LHCN-M2 (cell line): ENCODE measurements around the gene BDKRB1. TPM values are rescaled to one million over a fixed set of nuclear protein-coding genes. Genes with fewer than 3 reads are reported as not detected.
"Not testable (repeated sequence)": the region's sequence is repeated elsewhere in the genome, so short reads cannot be mapped to it uniquely, and the experiment has no call there.

Experiments used
- DNase-seq: peaks from one replicate; pipeline ENCODE4 v3.0.0-alpha.2; 2012; ENCODE audit warnings: low read depth
- total RNA-seq: library from RNA; depleted of rRNA; stranded (reverse); fragments of >200 nt; gene quantifications from 2 replicates; pipeline ENCODE4 v1.2.3, GENCODE V29; 2014

The BDKRB1 gene
- total RNA-seq, 1 experiment from 2014 or later = 0.98 TPM

- DNase-seq = no peak
Observed at GRCh38 chr14:96233661-96234060, 22.3 kb upstream of the BDKRB1 start.

GRCh38 chr14:96235426-96235825, 20.6 kb upstream of the BDKRB1 start:
- DNase-seq = no peak

- DNase-seq = no peak
Observed at GRCh38 chr14:96237641-96238040, 18.4 kb upstream of the BDKRB1 start.

- no peak for DNase-seq
Observed at GRCh38 chr14:96238676-96239265, 17.2 kb upstream of the BDKRB1 start.

- no peak for DNase-seq
Observed at GRCh38 chr14:96239711-96240141, 16.3 kb upstream of the BDKRB1 start.

GRCh38 chr14:96240641-96241040, 15.4 kb upstream of the BDKRB1 start:
- DNase-seq = no peak

- no peak for DNase-seq
Observed at GRCh38 chr14:96242126-96242525, 13.9 kb upstream of the BDKRB1 start.

GRCh38 chr14:96243785-96244184, 12.2 kb upstream of the BDKRB1 start:
- no peak for DNase-seq

GRCh38 chr14:96245074-96245473, 10.9 kb upstream of the BDKRB1 start:
- DNase-seq = not testable (repeated sequence)

- DNase-seq = peak; percentile 74
Observed at GRCh38 chr14:96245710-96246538, 10.1 kb upstream of the BDKRB1 start.

- peak; percentile 96 for DNase-seq
Observed at GRCh38 chr14:96246539-96246847, 9.5 kb upstream of the BDKRB1 start.

- DNase-seq = no peak
Observed at GRCh38 chr14:96247031-96247430, 9.0 kb upstream of the BDKRB1 start.

GRCh38 chr14:96249029-96249428, 7.0 kb upstream of the BDKRB1 start:
- peak; percentile 76 for DNase-seq

GRCh38 chr14:96250485-96250884, 5.5 kb upstream of the BDKRB1 start:
- no peak for DNase-seq

GRCh38 chr14:96251656-96252155, 4.3 kb upstream of the BDKRB1 start:
- DNase-seq = no peak

- DNase-seq = peak; percentile 45
Observed at GRCh38 chr14:96252323-96252998, 3.5 kb upstream of the BDKRB1 start.

- peak; percentile 85 for DNase-seq
Observed at GRCh38 chr14:96252999-96253539, 2.9 kb upstream of the BDKRB1 start.

GRCh38 chr14:96254687-96255086, 1.3 kb upstream of the BDKRB1 start:
- no peak for DNase-seq

GRCh38 chr14:96256407-96256806, 397 bp downstream of the BDKRB1 start:
- peak; percentile 67 for DNase-seq

GRCh38 chr14:96257056-96257455, 1.0 kb downstream of the BDKRB1 start:
- no peak for DNase-seq

GRCh38 chr14:96257900-96258299, 1.9 kb downstream of the BDKRB1 start:
- DNase-seq = no peak

- peak; percentile 80 for DNase-seq
Observed at GRCh38 chr14:96260341-96260821, 4.4 kb downstream of the BDKRB1 start.
